Measurements from ENCODE around the gene DDX1.

The DDX1 gene

DNA sequence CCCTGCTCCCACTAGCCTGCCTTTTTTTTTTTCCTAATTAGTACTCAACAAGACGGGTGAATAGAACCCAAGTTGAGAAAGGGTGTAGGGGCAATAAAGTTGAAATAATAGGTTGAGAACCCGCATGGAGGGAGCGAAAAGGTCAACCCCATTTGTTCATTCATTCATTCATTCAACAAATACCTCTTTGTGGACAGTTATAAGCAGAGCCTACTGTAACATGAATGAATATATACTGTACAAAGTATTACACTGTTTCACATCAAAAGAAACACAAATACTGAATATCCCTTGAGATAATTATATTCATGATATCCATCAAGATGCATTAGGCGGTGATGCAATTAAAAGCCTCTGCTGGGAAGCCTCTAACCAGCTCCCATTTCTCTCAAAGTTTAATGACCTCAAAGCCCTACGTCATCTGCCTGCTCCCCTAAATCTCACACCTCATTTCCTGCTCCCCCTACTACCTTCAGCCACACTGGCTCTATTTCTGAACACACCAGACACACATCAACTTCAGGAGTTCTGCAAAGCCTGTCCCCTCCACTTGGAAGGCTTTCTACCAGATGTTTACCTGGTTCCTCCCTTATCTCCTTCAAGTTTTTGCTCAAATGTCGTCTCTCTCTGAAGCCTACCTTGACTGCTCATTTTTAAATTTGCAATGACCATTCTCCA is 29.2 kb upstream of the DDX1 start:
- no peak for DNase-seq (ENCODE audit: low read depth in 2 of 2)

DNA sequence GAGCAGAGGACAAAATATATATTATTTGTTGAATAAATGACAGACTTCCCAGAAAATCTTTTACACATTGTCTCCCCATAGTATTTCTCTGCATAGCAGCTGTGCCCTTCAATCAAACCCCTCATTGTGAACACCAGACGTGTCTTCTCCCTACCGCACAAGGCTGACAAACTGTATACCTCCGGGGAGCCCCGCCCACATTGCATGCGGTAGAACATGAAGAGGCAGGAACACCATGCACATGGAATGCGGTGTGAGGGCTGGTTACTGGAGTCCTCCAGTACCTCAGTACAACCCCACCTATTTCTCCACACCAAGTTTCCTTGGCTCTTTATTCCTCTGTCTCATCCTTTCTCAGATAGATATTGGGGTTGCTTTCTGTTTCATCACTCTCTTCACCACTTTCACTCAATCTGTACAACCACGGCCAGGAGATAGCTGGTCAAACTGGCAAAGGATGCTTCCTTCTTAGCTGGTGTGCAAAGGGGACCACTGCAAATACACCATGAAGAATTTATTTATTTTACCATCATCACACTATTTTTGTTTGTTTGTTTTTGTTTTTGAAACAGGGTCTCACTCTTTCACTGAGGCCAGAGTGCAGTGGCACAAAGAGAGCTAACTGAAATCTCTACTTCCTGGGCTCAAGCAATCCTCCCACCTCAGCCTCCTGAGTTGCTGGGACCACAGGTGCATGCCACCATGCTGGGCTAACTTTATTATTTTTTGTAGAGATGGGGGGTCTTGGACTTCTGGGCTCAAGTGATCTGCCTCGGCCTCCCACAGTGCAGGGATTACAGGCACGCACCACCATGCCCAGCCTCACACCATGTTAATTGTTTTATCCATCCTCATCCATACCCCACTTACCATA is 28.2 kb upstream of the DDX1 start:
- DNase-seq (ENCODE audit: low read depth in 2 of 2) = no peak

DNA sequence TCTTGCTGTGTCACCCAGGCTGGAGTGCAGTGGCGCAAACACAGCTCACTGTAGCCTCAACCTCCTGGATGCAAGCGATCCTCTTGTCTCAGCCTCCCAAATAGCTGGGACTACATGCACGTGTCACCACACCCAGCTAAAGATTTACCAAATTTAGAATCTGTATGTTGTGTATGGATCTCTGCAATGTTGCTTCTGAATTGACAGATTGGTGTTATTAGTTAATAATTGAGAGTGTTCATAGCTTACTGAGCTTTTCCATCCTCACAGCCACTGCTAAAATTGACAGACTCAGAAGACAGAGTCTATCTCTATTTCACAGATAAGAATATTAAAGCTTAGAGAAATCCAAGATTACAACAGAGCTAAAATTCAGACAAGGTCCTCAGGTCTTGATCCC is 26.3 kb upstream of the DDX1 start:
- DNase-seq (ENCODE audit: low read depth in 2 of 2) = no peak

DNA sequence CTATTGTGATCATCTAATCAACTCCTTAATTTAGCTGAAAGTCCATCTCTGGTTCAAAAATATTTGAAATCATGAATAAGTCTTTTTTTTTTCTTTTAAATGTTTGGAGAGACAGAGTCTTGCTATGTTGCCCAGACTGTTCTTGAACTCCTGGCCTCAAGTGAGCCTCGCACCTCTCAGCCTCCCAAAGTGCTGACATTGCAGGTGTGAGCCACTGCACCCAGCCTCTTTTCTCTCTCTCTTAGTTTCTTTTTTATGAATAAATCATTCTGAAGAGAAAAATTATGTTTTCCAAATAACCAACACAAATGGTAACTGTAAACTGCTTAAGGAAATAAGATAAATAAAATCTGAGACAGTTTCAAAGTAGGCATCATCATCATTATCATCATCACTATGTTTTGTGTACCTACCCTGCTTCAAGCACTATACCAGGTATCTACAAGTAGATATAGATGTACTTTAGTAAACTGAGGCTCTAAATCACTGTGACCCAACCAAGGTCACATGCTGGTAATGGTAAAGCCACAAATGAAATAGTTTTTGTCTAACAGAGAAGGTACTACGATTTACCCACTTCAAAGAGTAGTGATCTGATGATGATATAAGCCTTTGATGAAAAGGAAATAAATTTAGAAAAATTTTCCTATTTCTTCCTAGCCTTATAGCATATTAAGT is 25.5 kb upstream of the DDX1 start:
- DNase-seq (ENCODE audit: low read depth in 2 of 2) = no peak

DNA sequence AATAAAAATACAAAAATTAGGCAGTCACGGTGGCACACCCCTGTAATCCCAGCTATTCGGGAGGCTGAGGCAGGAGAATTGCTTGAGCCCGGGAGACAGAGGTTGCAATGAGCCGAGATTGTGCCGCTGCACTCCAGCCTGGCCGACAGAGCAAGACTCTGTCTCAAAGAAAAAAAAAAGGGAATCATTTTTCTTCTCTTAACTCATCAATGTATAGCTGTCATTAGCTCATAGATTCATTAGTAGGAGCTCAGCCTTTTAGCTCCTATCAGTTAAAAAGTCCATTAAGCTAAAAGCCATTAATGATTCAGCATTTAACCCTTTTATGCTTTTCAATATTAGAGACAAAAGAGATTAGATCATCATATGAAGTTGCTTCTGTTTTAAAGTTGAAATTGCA is 24.8 kb upstream of the DDX1 start:
- no peak for DNase-seq (ENCODE audit: low read depth in 2 of 2)

DNA sequence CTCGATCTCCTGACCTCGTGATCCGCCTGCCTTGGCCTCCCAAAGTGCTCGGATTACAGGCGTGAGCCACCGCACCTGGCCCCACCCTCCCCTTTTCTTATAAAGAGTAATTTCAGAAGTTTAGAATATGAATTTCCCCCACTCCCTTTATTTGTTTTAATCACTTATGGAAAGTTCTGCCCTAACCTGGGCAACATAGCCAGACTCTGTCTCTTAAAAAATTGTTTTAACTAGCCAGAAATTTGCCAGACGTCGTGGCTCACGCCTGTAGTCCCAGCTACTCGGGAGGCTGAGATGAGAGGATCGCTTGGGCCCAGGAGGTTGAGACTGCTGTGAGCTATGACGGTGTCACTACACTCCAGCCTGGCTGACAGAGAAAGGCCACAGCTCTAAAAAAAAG is 22.8 kb upstream of the DDX1 start:
- DNase-seq (ENCODE audit: low read depth in 2 of 2) = no peak

DNA sequence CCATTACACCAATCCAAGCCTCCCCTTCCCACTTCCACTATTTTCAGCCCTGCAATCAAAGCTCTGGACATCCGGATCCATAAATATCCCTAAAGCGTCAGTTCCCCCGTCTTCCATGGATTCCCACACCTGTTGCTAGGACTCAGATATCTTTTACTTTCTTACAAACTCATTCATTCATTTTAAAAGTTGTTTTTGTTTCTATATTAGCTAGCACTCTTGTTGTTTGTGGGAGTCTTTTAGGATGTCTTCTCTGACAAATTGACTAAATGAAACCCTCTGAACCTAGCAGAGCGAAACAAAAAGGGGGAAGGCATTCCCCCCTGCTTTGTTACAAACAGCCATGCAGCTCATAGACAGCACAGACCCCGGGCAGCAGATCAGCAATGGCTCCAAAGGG is 21.6 kb upstream of the DDX1 start:
- DNase-seq (ENCODE audit: low read depth in 2 of 2) = no peak

DNA sequence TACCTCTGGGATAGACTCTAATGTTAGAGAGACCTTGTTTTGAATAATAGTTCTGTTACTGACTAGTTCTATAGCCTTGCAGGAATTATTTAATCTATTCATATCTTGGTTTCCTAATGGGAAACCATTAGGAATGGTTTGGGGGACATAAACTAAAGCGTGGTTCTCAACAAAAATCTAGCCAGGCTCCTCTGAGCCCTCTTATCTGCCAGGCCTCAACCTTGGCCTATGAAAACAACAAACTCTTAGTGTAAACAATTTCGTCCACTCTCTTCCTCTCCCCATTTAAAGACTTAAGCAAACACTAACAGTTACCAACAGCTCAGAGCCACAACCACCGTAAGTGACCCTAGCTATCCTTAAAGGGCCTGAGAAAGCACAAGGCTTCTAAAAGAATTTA is 19.9 kb upstream of the DDX1 start:
- no peak for DNase-seq (ENCODE audit: low read depth in 2 of 2)

DNA sequence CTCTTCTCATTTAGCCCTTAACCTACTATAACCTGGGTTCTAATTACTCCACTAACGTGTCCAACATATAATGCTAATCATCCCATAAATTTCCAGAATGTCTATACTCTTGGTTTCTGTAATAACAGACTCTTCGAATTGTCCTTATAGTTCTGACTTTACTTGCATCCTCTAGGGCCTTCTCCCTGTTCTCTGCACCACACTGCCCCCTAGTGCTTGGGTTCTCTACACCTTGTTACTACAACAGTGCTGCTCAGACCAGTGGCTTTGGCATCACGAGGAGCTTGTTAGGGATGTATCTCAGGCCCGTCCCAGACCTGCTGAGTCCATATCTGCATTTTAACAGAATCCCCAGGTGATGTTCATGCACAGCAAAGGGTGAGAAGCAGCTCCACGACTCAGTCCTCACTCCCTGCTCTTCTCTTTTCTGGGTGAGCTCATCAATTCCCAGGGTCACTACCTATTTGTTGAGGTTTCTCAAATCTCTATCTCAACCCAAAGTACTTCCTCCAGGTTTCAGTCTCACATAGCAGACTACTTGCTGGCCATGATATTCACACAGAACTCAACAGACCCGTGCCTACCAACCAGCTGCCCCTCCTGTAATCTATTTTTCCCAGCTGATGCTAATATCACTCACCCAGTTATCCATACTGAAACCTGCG is 14.5 kb upstream of the DDX1 start:
- DNase-seq (ENCODE audit: low read depth in 2 of 2) = peak; percentile 71 to 90

DNA sequence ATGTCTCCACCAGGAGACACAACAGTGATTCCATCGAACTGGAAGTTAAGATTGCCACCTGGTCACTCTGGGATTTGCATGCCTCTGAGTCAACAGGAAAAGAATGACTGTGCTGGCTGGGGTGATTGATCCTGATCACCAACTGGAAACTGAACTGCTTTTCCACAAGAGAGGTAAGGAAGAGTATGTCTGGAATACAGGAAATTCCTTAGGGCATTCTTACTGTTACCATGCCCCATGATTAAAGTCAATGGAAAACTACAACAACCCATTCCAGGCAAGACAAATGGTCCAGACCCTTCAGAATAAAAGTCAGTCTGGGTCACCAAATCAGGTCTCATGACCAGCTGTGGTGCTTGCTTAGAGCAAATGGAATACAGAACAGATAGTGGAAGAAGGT is 12.0 kb upstream of the DDX1 start:
- DNase-seq (ENCODE audit: low read depth in 2 of 2) = no peak

DNA sequence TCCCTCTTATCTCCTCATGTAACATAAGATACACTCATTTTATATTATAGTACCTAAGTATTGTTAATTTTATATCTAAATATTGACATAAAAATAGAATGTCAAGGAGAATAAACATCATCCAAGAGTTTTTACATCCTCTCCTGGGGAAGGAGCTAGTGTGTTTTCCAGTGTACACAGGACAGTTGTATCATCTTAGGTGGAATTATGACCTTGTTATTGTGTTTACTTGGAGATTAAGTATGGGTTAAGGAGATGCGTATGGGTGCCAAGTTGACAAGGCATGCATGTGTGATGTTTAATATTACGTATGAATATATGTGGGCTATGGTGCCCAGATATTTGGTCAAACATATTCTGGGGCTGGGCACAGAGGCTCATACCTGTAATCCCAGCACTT is 11.2 kb upstream of the DDX1 start:
- DNase-seq (ENCODE audit: low read depth in 2 of 2) = no peak

DNA sequence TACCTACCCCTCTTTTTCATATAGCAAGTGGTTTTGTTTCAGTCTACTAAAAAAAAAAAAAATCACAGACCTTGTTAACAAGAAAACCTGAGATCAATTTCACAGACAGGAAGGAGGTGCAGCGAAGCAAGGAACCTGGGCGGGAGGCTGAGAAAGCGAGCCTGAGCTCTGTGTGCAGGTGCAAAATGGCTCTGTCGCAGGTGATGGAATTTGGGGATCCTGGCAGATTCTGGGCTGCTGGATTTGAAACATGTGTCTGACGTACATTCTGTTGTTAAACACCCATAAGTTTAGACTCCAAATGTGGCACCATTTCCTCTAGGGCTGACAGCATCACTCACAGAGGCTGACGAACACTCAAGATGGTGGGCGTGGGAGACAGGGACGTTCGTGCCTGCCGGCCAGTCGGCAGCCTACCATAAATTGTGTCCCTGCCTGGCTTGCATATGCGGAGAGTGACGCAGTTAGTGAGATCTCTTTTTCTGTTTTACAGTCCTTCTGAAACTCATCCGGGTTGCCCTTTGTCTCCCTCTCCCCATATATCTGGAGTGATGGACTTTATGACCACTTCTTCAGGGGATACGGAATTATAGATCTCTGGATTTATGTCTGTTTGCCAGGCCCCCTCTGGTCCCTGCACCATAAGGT is 8.8 kb upstream of the DDX1 start:
- DNase-seq (ENCODE audit: low read depth in 2 of 2) = no peak

DNA sequence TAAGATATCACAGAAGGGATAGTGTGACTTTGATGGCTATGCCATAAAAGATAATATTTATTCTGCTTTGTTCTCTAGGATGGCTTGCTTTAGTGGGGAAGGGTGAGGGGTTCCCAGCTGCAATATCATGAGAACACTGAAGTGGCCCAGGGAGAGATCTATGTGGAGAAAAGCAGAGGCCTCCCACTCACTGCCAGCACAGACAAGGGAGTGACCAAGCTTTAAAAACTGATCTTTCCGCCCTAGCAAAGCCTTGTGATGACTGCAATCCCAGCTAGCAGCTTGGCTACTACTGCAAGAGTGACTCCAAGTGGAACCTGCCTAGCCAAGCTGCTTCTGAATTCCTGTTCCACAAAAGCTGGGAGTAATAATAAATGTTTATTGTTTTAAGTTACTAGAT is 7.8 kb upstream of the DDX1 start:
- DNase-seq (ENCODE audit: low read depth in 2 of 2) = no peak

DNA sequence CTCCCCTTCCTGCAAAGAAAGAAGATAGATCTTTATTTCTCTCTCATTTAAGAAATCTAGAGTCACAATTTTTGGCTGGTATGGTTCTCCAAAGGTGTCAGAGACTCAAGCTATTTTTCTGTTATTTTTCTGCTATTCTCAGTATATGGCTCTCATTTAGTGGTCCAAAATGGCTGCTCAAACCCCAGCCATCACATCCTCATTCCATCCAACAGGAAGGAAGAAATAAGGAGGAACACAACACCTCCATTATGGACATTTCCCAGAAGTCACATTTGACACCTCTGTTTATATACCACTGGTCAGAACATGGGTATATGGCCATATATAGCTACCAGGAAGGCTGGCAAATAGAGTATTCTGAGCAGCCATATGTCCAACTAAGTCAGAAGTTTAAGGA is 7.4 kb upstream of the DDX1 start:
- no peak for DNase-seq (ENCODE audit: low read depth in 2 of 2)

DNA sequence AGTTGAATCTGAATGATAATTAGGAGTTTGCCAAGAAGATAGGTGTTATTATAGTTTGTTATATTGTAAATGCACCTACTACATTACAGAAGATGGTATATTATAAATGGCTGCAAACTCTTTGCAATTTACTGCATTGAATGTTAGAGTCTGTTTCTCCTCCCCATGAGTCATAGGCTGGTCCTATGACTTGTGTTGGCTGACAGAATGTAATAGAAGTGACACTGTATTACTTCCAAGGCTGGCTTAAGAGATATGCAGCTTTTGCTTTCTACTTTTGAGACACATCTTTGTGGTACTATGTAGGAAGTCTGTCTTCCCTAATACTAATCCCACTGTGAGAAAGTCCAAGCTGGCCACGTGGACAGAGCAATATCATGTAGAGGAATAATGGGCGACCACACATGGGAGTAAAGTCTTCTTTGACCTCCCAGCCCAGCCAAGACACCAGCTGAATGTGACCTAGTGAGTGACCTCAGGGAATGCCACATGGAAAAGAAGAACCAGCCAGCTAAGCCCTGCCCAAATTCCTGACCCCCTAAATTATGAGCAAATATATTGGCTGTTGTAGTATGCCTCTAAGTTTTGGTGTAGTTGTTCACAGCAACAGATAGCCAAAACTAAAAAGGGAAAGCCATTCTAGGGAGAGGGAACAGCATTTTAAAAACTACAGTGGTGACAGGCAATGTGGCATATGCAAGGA is 6.8 kb upstream of the DDX1 start:
- DNase-seq (ENCODE audit: low read depth in 2 of 2) = no peak

DNA sequence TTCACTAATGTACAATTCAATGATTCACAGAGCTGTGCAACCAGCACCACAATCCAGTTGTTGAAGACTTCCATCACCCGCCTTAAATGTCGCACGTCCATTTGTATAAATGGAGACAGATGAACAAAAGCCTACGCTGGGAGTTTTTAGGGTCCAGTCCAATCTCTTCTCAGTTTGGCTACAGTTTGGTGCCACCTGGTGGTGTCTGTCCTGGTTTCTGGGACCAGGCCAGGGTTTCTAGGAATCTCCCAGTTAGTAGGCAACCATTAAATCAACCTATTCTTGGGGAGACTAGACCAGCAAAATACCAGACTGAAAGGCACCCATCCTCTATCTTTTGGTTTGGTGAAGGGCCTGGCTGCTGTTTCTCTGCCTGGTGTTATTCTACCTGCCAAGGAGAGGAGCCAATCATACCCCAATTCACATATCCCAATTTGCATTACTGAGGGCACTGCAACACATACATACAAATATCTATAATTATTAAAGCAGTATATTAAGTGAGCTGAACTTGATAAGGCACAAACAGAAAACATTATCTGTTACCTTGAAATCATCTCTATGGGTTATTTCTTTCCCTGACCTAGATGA is 3.2 kb upstream of the DDX1 start:
- no peak for DNase-seq (ENCODE audit: low read depth in 2 of 2)

DNA sequence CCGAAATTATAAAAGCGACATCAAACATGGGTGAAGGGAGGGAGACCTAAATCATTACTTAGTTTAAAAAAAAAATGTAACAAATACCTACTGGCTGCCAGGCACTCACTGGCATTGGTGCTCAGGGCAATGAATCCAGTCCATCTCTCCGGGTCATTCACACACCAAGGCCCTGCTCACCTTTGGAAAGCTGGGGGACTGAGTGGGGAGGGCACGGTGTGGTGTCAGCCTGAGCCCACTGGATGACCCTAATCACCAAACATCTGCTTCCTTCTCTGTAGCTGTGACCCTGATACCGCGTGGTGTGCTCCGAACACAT is 336 bp upstream of the DDX1 start:
- DNase-seq (ENCODE audit: low read depth in 2 of 2) = no peak

DNA sequence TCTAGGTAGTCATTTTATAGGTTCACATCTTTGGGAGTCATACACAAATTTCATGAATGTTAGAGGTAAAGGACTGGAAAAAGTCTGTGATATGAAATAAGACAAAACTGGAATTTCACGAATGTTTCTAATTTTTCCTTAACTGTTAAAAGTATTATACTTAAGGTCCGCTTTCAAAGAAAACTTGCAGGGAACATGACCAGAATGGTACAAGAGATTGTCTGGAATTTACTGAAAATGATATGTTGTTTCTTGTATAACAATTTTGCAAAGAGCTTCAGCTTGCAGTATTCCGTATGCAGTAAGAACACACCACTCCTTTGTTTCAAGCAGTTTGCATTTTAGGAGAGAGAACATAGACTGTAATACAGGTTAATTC is 1.6 kb downstream of the DDX1 start:
- DNase-seq (ENCODE audit: low read depth in 2 of 2) = no peak

DNA sequence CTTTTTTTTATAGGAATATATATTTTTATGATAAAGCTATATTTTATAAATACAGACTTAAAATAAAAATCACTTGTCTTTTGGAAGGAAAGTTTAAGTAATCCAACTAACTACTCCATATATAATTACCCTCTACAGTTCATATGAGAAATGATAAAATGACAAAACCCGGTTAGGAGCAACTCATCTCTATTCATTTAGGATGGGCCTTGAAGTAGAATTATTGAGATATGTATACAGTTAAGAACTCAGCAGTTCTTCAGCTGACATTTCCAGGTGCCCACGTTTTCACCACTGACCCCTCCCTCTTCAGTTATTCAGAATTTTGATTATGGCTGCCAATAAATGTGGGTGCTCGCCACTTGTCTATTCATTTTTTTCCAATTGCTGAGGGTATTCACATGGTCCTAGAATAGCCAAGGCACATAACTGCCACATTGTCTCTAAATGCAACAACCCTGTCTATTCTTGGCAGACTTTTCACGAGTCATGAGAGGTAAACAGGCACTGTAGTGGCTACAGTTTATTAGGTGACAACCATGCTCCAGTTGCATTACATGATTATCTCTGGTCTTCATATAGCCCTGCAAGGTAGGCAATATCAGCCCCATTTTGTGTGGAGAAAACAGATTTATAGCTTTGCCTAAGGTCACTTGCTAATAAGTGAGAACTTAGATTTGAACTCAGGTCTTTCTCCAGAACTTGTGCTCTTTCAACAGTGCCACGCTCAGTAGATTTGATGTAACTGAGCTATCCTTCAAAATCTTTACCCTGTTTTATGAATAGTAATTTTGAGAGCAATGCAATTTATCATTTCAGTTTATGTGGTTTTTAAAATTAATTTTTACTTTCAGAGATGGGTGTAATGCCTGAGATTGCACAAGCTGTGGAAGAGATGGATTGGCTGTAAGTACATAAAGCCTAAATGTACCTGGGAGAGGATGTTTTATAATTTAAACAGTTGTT is 2.9 kb downstream of the DDX1 start:
- no peak for DNase-seq (ENCODE audit: low read depth in 2 of 2)

DNA sequence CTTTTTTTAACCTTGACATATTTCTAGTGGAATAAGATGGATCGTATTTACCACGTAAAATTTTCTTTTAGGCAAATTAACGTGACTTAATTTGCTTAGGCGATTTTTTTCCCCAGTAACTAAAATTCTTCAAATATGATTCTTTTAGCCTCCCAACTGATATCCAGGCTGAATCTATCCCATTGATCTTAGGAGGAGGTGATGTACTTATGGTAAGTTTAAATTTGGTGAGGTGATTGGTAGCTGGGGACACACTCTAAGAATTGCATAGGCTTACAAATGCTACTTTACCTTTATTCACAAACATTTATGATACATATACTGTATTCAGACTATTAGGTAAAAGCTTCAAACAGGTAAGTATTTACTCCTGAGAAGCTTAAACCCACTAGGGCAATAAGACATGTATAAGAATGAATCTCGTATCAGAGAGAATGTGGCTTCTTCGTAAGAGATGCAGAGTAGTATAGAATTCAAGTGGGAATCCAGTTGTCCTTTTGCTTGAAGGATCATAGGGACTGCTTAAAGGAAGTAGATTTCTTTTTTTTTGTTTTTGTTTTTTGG is 3.8 kb downstream of the DDX1 start:
- no peak for DNase-seq (ENCODE audit: low read depth in 2 of 2)
